ENCODE data around the gene ARID1B. TPM values are rescaled to one million over a fixed set of nuclear protein-coding genes. Genes with fewer than 3 reads are reported as not detected.

ARID1B gene
- total and polyA plus RNA-seq, 9 of the 15 experiments (the other 6 are each of a cell fraction or from before 2014, with no cell fraction given): 12.5 to 50.5 (median 25.8) TPM

DNA sequence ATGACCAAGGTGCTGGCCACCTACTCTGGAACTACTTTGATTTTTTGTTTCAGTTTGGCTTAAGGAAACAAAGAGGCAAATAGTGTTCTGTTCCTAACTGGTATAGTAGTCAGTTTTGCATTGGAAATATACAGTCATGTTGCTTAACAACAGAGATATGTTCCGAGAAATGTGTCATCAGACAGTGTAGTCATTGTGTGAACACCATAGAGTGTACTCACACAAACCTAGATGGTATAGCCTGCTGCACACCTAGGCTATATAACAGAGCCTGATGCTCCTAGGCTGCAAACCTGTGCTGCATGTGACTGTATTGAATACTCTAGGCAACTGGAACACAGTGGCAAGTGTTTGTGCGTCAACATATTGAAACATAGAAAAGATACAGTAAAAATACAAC, 80.4 kb downstream of the ARID1B start (continued):
- TF ChIP-seq ZNF76 (CRISPR knock-in tag; IDR thresholded peaks at IDR 0.05; ENCODE audit: borderline replicate concordance): no peak

- H3K27ac ChIP-seq (ENCODE audit: extremely low read depth, low read depth, low read length): no peak overlapping the region
- ATAC-seq: no peak
- no peak for DNase-seq (ENCODE audit: extremely low read depth in 1 of 4, low spot score in 3 of 4)
- no TSS peak for BruUV-seq (replicated peaks)
- peak; percentile 32 for FAIRE-seq
- 65% methylated on average over 1 of the region's 1 CpG for WGBS (ENCODE audit: insufficient coverage, low coverage, missing lambda C conversion rate)
- peaks cover 18% of the 10 kb centered on the region for H4K20me1 ChIP-seq (replicated peaks; ENCODE audit: control insufficient read depth, insufficient read depth, low read length)
- H3K9me3 ChIP-seq (replicated peaks; ENCODE audit: control insufficient read depth, insufficient read depth, low read depth, low read length): no peaks in the 10 kb centered on the region
- peaks cover 15 to 22% of the 10 kb centered on the region in 2 experiments; a peak in 4 of 5 replicates for H3K4me1 ChIP-seq (replicated peaks in 1 of 2; ENCODE audit: control insufficient read depth in 2 of 2, insufficient read depth in 2 of 2, low read length in 2 of 2)
- H3K4me2 ChIP-seq (ENCODE audit: insufficient read depth, low read length): no peak overlapping the region
- no peak overlapping the region for H3K9ac ChIP-seq (ENCODE audit: insufficient read depth in 1 of 2, low read depth in 2 of 2, low read length in 2 of 2)
- no peak for TF ChIP-seq NR1H2 (CRISPR knock-in tag; IDR thresholded peaks at IDR 0.05)
- TF ChIP-seq, protein P1, sequence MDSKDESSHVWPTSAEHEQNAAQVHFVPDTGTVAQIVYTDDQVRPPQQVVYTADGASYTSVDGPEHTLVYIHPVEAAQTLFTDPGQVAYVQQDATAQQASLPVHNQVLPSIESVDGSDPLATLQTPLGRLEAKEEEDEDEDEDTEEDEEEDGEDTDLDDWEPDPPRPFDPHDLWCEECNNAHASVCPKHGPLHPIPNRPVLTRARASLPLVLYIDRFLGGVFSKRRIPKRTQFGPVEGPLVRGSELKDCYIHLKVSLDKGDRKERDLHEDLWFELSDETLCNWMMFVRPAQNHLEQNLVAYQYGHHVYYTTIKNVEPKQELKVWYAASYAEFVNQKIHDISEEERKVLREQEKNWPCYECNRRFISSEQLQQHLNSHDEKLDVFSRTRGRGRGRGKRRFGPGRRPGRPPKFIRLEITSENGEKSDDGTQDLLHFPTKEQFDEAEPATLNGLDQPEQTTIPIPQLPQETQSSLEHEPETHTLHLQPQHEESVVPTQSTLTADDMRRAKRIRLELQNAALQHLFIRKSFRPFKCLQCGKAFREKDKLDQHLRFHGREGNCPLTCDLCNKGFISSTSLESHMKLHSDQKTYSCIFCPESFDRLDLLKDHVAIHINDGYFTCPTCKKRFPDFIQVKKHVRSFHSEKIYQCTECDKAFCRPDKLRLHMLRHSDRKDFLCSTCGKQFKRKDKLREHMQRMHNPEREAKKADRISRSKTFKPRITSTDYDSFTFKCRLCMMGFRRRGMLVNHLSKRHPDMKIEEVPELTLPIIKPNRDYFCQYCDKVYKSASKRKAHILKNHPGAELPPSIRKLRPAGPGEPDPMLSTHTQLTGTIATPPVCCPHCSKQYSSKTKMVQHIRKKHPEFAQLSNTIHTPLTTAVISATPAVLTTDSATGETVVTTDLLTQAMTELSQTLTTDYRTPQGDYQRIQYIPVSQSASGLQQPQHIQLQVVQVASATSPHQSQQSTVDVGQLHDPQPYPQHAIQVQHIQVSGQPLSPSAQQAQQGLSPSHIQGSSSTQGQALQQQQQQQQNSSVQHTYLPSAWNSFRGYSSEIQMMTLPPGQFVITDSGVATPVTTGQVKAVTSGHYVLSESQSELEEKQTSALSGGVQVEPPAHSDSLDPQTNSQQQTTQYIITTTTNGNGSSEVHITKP (IDR thresholded peaks at IDR 0.05; ENCODE audit: partially characterized antibody): peak; percentile 76
- H3K36me3 ChIP-seq (ENCODE audit: control insufficient read depth, insufficient read depth, low read length): no peaks in the 10 kb centered on the region; the same call in 2 of the 3 replicates
- CTCF ChIA-PET (ENCODE audit: low intra/inter-chr PET ratio): no interaction called here
- in situ Hi-C loops (cut with MboI) (no loop called here), intact Hi-C loops (cut with micrococcal nuclease) (loop anchor here (10.0 kb wide), 1 partner anchor 295 kb away; no protein-coding TSS in a partner anchor)
- H3K4me3 ChIP-seq: no peak overlapping the region
- POLR2A ChIA-PET: no interaction called here
- H2AFZ ChIP-seq (ENCODE audit: low read depth, low read length): no peak overlapping the region
- H3K9me1 ChIP-seq (ENCODE audit: control insufficient read depth, insufficient read depth, low read length): no peaks in the 10 kb centered on the region
- no peaks in the 10 kb centered on the region for H3K27me3 ChIP-seq (ENCODE audit: control insufficient read depth in 2 of 2, insufficient read depth in 2 of 2, low read length in 2 of 2)
- H3K79me2 ChIP-seq (ENCODE audit: control insufficient read depth, insufficient read depth, low read length): peaks cover 90% of the 10 kb centered on the region
Observed at GRCh38 chr6:156859686-156860085, 82.5 kb downstream of the ARID1B start.
